GM18907 (cell line): ENCODE results near the gene PTBP3.

Experiments used
- ATAC-seq: cut with Tn5 transposase; IDR thresholded peaks from one replicate; pipeline ENCODE4 v1.9.1; 2021; ENCODE audit warnings: mild to moderate bottlenecking, moderate library complexity; ENCODE audit not compliant: unreplicated experiment

Gene PTBP3

GRCh38 chr9:112360047-112360804 lies 26.8 kb upstream of the PTBP3 start:
- no peak for ATAC-seq

GRCh38 chr9:112355427-112355897 lies 22.0 kb upstream of the PTBP3 start:
- no peak for ATAC-seq

GRCh38 chr9:112354081-112354743 lies 20.8 kb upstream of the PTBP3 start:
- ATAC-seq, result no peak

DNA sequence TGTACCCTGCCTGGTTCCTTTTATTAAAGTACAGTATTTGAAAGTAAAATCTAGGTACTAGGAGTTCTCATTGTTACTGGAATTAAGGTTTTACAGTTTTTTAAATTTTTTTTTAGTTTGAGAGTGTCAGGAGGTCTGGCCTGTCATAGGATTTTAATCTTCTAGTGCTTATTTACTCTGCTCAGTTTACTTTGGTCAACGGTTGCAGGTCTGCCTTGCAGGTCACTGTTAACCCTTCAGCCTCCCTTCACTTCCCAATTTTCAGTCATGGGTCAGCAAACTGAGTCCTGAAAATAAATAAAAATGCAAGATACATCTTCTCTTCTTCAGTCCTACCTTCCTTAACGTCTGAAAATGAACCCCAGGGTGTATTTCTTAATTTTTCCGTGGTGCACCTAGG lies 18.8 kb upstream of the PTBP3 start:
- ATAC-seq, result no peak

- no peak for ATAC-seq
Observed at GRCh38 chr9:112351184-112351583, 17.8 kb upstream of the PTBP3 start.

DNA sequence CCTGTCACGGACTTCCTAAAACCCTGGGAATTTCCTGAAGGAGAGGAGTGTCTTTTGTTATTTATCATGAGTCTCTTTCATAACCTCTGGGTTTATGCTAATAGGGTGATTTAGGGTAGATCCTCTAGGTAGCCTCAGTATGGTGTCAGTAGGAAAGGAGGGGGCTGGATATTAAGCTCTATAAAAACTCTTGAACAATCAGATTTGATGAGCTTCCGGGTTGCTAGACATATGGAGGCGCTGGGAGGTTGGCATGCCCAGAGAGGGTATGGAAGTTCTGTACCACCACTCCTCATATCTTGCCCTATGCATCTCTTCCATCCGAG lies 15.6 kb upstream of the PTBP3 start:
- no peak for ATAC-seq

DNA sequence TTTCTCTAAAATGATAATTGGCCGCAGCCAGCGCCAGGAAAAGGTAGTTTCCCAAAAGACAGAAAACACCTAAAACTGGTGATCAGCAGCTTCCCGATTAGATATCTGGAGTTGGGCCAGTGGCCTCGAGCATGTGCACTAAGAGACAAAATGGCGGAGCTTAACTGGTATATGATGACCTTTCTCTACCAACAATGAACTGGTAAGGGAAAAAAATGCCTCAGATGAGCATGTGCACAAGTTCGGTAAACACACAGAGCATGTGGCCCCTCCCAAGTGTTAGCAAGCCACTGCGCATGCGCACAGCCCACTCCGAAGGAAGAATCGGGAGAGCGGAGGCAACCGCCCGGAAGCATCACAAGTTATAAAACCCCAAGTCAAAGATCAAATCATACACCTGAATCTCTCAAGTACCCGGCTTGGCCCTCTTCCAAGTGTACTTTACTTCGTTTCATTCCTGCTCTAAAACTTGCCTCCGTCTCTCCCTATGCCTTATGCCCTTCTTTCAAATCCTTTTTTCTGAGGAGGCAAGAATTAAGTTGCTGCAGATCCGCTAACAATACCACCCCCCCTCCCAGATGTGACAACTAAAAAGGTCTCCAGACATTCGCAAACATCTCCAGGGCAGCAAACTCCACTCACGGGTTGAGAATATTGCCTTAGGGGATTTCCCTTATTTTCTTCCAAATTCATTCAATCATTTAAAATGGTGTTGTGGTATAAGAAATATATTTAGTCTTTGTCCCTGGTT lies 15.0 kb upstream of the PTBP3 start:
- no peak for ATAC-seq

- ATAC-seq, result no peak
Observed at GRCh38 chr9:112341730-112342129, 8.3 kb upstream of the PTBP3 start.

GRCh38 chr9:112339886-112340285 lies 6.5 kb upstream of the PTBP3 start:
- ATAC-seq, result no peak

DNA sequence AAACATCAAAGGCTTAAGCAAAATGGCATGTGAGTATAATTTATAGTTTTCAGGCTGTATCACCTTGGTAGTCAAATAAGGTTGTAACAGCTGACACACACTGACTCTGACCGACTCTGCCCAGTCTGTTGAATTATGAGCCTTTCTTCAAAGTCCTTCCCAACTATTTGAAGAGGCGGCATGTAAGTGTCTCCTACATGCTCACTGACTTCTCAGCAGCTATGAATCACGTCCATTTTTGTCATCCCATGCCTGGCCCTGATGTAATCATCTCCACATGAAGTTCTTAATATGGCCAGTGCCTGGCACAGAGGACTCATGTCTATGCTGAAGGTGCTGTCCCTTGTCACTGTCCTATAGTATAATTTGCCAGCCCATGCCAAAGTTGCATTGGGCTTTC lies 5.1 kb upstream of the PTBP3 start:
- no peak for ATAC-seq

GRCh38 chr9:112337547-112337946 lies 4.1 kb upstream of the PTBP3 start:
- no peak for ATAC-seq

DNA sequence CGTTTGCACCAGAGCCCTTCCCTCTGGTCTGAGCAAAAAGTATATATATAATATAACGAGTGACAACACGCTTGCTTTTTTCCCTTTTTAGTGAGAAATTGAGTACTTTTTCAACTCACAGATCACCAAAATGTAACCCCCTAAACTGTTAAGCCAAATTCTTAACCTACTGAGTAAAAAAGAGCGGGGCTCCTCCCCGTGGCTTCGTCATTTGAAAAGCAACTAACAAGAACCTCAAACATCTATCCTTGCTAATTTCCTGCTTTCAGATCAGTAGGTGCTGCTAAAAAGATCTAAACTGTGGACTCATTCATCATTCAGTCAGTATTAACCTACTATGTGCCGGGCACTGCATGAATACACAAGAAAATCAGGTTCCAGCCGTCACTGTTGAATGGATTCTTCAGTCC lies 1.0 kb upstream of the PTBP3 start:
- ATAC-seq, result no peak

GRCh38 chr9:112333639-112334431 lies 416 bp upstream of the PTBP3 start:
- peak; percentile 80 for ATAC-seq

DNA sequence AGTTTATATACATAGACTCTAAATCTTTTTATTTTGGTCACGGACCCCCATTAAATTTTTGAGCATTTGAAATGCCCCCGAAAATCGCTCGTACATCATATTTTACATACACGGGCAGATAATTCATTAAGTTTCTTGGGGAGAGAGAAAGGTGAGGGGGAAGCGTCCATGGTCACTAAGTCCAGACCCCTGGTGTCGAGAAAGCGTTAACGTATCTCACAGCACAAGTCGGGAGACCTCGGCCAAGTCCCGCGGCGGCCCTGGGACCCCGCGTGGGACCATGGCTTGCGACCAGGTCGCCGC lies 794 bp downstream of the PTBP3 start:
- ATAC-seq, result no peak

DNA sequence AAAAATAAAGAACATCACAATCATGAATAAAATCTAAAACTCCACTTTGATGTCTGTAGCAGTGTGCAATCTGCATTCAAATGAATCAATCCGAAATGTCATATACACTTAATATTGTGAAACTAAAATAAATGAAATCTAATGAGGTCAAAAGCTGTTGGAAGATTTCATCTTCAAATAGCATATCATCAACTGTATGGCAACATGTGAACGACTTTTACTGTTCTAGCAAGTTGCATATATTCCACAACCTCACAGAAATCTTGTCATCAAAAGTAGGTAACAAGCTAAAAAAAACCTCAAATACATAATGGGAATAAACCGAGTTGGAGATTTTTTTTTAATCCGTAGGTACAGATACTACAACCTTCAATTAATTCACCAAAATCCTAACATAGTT lies 1.2 kb downstream of the PTBP3 start:
- no peak for ATAC-seq

- ATAC-seq, result no peak
Observed at GRCh38 chr9:112331674-112331952, 1.8 kb downstream of the PTBP3 start.

DNA sequence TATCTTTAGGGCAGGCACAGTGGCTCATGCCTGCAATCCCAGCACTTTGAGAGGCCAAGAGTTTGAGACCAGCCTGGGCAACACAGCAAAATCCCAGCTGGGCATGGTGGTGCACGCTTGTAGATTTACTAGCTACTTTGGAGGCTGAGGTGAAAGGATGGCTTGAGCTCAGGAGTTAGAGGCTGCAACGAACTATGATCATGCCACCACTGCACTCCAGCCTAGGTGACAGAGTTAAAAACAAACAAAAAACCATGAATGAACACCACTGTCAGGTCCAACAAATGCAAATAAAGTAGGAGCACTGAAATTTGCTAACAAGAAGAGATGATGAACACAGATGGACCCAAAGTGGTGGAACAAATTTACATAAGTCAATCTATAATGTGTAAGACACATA lies 4.9 kb downstream of the PTBP3 start:
- ATAC-seq, result no peak

DNA sequence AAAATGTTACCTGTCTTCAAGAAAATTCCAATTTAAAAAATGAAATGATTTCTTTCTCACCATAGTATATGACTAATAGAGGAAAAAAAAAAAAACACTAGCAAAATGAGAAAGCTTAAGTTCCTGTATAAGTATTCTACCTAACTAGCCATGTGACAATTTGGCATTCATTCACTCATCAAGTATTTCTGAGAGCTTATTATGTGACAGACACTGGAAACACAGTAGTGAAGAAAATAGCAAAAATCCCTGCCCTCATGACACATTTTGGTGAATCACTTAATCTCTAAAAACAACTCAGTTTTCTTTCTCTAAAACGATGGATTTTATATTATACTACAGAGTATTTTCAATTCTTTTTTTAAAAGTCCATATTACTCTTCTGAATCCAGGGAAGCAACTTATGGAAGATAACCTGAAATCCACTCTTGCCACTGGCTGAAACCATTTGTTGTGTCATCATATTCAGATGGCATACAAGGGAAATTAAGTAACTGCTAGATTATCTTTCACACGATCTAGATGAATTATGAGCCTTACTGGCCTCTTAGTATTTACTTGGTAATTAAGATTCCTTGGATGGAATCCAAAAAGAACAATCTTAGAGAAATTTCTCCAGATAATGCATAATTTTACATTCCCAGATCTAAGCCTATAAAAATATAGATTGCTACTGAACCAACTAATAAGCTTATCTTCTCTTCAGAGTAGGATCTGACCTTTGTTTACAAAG lies 5.5 kb downstream of the PTBP3 start:
- no peak for ATAC-seq

DNA sequence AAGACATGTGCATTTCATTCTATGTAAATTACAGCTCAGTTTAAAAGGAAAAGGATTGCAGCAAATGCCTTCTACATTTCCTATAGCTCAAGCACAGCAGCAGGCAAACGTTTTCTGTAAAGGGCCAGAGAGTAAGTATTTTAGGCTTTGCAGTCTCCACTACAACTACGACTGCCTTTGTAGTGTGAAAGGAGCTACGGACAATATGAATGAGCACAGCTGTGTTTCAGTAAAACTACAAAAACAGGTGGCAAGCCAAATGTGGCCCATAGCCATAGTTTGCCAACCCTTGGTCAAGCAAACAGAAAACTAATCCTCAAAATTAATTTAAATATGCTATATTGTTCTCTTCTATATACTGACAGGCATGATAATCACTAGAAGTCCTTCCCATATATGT lies 7.2 kb downstream of the PTBP3 start:
- no peak for ATAC-seq

DNA sequence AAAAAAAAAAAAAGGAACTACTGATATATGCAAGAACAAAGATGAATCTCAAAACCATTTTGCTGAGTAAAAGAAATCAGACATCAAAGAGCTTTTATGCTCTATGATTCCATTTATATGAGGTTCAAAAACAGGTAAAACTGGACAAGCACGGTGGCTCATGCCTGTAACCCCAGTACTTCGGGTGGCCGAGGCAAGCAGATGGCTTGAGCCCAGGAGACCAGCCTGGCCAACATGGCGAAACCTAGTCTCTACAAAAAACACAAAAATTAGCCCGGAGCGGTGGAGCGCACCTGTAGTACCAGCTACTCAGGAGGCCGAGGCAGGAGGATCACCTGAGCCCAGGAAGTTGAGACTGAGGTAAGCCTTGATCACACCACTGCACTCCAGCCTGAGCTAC lies 7.8 kb downstream of the PTBP3 start:
- no peak for ATAC-seq

DNA sequence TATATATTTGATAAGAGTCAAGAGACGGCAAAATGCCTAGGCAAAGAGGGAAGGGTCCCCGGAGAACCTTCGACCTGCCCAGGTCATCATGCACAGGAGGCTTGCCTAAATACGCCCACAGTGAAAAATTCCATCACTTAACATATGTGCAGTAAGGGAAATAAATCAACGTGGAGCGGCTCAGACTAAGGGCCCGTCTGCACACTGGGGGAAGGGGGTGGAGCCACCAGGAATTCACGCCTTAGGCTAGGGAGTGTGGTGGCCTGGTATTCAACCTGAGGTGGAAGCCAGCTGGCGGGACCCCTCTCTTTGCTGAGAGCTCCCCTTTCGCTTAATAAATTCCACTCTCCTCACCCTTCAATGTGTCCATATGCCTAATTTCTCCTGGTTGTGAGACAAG lies 8.3 kb downstream of the PTBP3 start:
- no peak for ATAC-seq
